H1 (cell line): ENCODE data around the gene PLEKHM3. TPM values are rescaled to one million over a fixed set of nuclear protein-coding genes. Genes with fewer than 3 reads are reported as not detected.

Experiments used
- ASH2L ChIP-seq: fragments of 200-600, 300-600 bp; sonication (generic); IDR thresholded peaks from one replicate; pipeline ENCODE4 v1.7.1; 2017; ENCODE audit warnings: low read length
- polyA plus RNA-seq, 7 experiments: library from polyadenylated mRNA; depleted of rRNA in 3 of 7; stranded (reverse) in 5 of 7; unstranded in 2 of 7; fragments of >200 nt in 5 of 7; fragments of 200-250 nt in 2 of 7; gene quantifications; 1 replicate in 5 of 7; 2 replicates in 1 of 7; 4 replicates in 1 of 7; pipeline versions ENCODE4 v1.2.1 to v1.2.3, GENCODE V29; 2011 to 2013; ENCODE audit warnings: missing spikeins in 2 of 7, mixed read lengths in 2 of 7
- total RNA-seq: library from RNA; stranded (reverse); fragmentation: NEBNext Ultra II Directional; extraction: Animal tissue kit (Norgen Biotek cat#: 25700); gene quantifications from 2 replicates; pipeline ENCODE4 v1.2.1, GENCODE V29; 2021

PLEKHM3 gene
- total and polyA plus RNA-seq, 2 of the 8 experiments (the other 6 are each of a cell fraction or from before 2014, with no cell fraction given) = 2.3 to 5.8 TPM

- no peak for TF ChIP-seq ASH2L
Measured at GRCh38 chr2:207920321-207920720, 105.0 kb downstream of the PLEKHM3 start (continued).
